Tibial nerve (tissue), 4 donors: ENCODE results near the gene UBASH3B.

ENCODE experiments used
- EP300 ChIP-seq, 2 donors: sonication (generic); formaldehyde crosslinking; IDR thresholded peaks; one replicate each; pipeline ENCODE4 v1.6.1; 2017; ENCODE audit warnings: antibody characterized with exemption in 2 of 2, mild to moderate bottlenecking in 1 of 2
- POLR2A ChIP-seq, 2 donors: fragments of 450-650 bp; IDR thresholded peaks; one replicate each; pipeline ENCODE4 v1.6.1; 2017; ENCODE audit warnings: antibody characterized with exemption in 2 of 2, mild to moderate bottlenecking in 2 of 2, moderate library complexity in 2 of 2
- TF ChIP-seq, protein P1 (sequence below), 5 experiments: fragments of 200-600 bp in 3 of 5; fragments of 450-650 bp in 2 of 5; sonication (generic) in 3 of 5; IDR thresholded peaks; one replicate each; pipeline ENCODE4 v1.5.1; 2016 to 2019; ENCODE audit warnings: antibody characterized with exemption in 5 of 5, mild to moderate bottlenecking in 3 of 5, moderate library complexity in 2 of 5

DNA sequence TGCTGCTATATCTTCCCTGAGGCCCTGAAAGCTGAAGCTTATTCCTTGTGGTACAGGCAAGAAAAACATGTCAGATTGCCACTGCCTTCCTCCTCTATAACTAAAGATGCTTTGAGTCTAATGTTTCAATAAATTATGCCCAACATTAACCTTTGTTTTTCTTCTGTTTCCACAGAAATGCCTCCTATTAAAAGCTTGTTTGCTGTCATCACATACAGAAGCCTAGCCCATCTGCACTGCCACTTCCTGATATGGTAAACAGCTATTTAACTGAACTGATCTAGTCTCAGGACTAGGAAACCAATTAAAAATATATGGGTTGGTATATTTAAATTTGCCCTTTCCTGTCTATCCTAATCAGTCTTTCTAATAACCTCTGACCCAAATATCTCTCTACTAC lies 165.6 kb downstream of the UBASH3B start:
- TF ChIP-seq, protein P1, sequence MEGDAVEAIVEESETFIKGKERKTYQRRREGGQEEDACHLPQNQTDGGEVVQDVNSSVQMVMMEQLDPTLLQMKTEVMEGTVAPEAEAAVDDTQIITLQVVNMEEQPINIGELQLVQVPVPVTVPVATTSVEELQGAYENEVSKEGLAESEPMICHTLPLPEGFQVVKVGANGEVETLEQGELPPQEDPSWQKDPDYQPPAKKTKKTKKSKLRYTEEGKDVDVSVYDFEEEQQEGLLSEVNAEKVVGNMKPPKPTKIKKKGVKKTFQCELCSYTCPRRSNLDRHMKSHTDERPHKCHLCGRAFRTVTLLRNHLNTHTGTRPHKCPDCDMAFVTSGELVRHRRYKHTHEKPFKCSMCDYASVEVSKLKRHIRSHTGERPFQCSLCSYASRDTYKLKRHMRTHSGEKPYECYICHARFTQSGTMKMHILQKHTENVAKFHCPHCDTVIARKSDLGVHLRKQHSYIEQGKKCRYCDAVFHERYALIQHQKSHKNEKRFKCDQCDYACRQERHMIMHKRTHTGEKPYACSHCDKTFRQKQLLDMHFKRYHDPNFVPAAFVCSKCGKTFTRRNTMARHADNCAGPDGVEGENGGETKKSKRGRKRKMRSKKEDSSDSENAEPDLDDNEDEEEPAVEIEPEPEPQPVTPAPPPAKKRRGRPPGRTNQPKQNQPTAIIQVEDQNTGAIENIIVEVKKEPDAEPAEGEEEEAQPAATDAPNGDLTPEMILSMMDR (IDR thresholded peaks at IDR 0.05): no peak
- no peak for TF ChIP-seq POLR2A (IDR thresholded peaks at IDR 0.05)
- TF ChIP-seq EP300 (IDR thresholded peaks at IDR 0.05): no peak
